ENCODE measurements around the gene FOXK2. TPM values are rescaled to one million over a fixed set of nuclear protein-coding genes. Genes with fewer than 3 reads are reported as not detected.
A peak's percentile ranks its signal among the peaks of the same experiment; 100 is the strongest.

Gene FOXK2
- total RNA-seq, 2 experiments from 2014 or later, result 49.3 to 60.8 TPM

- no peak overlapping the region for H3K4me3 Mint-ChIP-seq
- H3K27me3 Mint-ChIP-seq, result no peaks in the 10 kb centered on the region
- H3K27ac Mint-ChIP-seq, result no peak overlapping the region
- CTCF ChIA-PET, result no interaction called here
- H3K36me3 Mint-ChIP-seq, result peaks cover 37% of the 10 kb centered on the region
- intact Hi-C loops (cut with micrococcal nuclease), result no loop called here
- H3K9me3 Mint-ChIP-seq, result no peaks in the 10 kb centered on the region
- DNase-seq, result peak; percentile 22
- H3K4me1 Mint-ChIP-seq (ENCODE audit: low read depth), result peaks cover 19% of the 10 kb centered on the region
- POLR2A ChIA-PET, result no interaction called here
These were observed 79.0 kb downstream of the FOXK2 start for GRCh38 chr17:82598256-82599119.

GRCh38 chr17:82599674-82600661 is 80.4 kb downstream of the FOXK2 start:
- ChIA-PET POLR2A (no interaction called here), CTCF (no interaction called here)
- intact Hi-C loops (cut with micrococcal nuclease), result no loop called here
- Mint-ChIP-seq H3K9me3 (no peaks in the 10 kb centered on the region), H3K36me3 (peaks cover 36% of the 10 kb centered on the region), H3K4me1 (ENCODE audit: low read depth) (peaks cover 13% of the 10 kb centered on the region), H3K27ac (no peak overlapping the region), H3K27me3 (no peaks in the 10 kb centered on the region), H3K4me3 (no peak overlapping the region)
- no peak for DNase-seq

- intact Hi-C loops (cut with micrococcal nuclease), result no loop called here
- DNase-seq, result no peak
- Mint-ChIP-seq H3K4me3 (no peak overlapping the region), H3K9me3 (no peaks in the 10 kb centered on the region), H3K36me3 (peaks cover 36% of the 10 kb centered on the region), H3K27ac (no peak overlapping the region), H3K27me3 (no peaks in the 10 kb centered on the region), H3K4me1 (ENCODE audit: low read depth) (peaks cover 13% of the 10 kb centered on the region)
- POLR2A ChIA-PET, result no interaction called here
- CTCF ChIA-PET, result no interaction called here
These were observed 81.4 kb downstream of the FOXK2 start for GRCh38 chr17:82600731-82601446.

- Mint-ChIP-seq H3K4me3 (no peak overlapping the region), H3K9me3 (no peaks in the 10 kb centered on the region), H3K27ac (no peak overlapping the region), H3K36me3 (peaks cover 36% of the 10 kb centered on the region), H3K27me3 (no peaks in the 10 kb centered on the region), H3K4me1 (ENCODE audit: low read depth) (peaks cover 13% of the 10 kb centered on the region)
- POLR2A ChIA-PET, result no interaction called here
- CTCF ChIA-PET, result no interaction called here
- DNase-seq, result no peak
- intact Hi-C loops (cut with micrococcal nuclease), result no loop called here
These were observed 82.0 kb downstream of the FOXK2 start for GRCh38 chr17:82601447-82602000.

- H3K4me3 Mint-ChIP-seq, result no peak overlapping the region
- intact Hi-C loops (cut with micrococcal nuclease), result no loop called here
- ChIA-PET CTCF (no interaction called here), POLR2A (no interaction called here)
- H3K4me1 Mint-ChIP-seq (ENCODE audit: low read depth), result peaks cover 13% of the 10 kb centered on the region
- peaks cover 34% of the 10 kb centered on the region for H3K36me3 Mint-ChIP-seq
- H3K9me3 Mint-ChIP-seq, result no peaks in the 10 kb centered on the region
- no peak for DNase-seq
- H3K27me3 Mint-ChIP-seq, result no peaks in the 10 kb centered on the region
- H3K27ac Mint-ChIP-seq, result no peak overlapping the region
These were observed 83.0 kb downstream of the FOXK2 start for GRCh38 chr17:82602487-82602886.

- H3K27ac Mint-ChIP-seq, result no peak overlapping the region
- CTCF ChIA-PET, result interaction anchor here (0.9 kb wide), 1 partner anchor 397 kb away, joined by 3 read pairs; no protein-coding TSS in a partner anchor
- no peaks in the 10 kb centered on the region for H3K9me3 Mint-ChIP-seq
- intact Hi-C loops (cut with micrococcal nuclease), result no loop called here
- H3K36me3 Mint-ChIP-seq, result peaks cover 30% of the 10 kb centered on the region
- no peak overlapping the region for H3K4me3 Mint-ChIP-seq
- POLR2A ChIA-PET, result no interaction called here
- DNase-seq, result peak; percentile 24
- peaks cover 13% of the 10 kb centered on the region for H3K4me1 Mint-ChIP-seq (ENCODE audit: low read depth)
- no peaks in the 10 kb centered on the region for H3K27me3 Mint-ChIP-seq
These were observed 83.6 kb downstream of the FOXK2 start for GRCh38 chr17:82602986-82603710.

GRCh38 chr17:82603981-82604448 is 84.5 kb downstream of the FOXK2 start:
- H3K27ac Mint-ChIP-seq, result no peak overlapping the region
- peak; percentile 53 for DNase-seq
- H3K4me1 Mint-ChIP-seq (ENCODE audit: low read depth), result peaks cover 13% of the 10 kb centered on the region
- H3K4me3 Mint-ChIP-seq, result no peak overlapping the region
- H3K27me3 Mint-ChIP-seq, result no peaks in the 10 kb centered on the region
- H3K9me3 Mint-ChIP-seq, result no peaks in the 10 kb centered on the region
- ChIA-PET POLR2A (no interaction called here), CTCF (interaction anchor here (0.9 kb wide), 1 partner anchor 398 kb away, joined by 3 read pairs; no protein-coding TSS in a partner anchor)
- peaks cover 29% of the 10 kb centered on the region for H3K36me3 Mint-ChIP-seq
- intact Hi-C loops (cut with micrococcal nuclease), result no loop called here

- DNase-seq, result no peak
- ChIA-PET POLR2A (no interaction called here), CTCF (no interaction called here)
- Mint-ChIP-seq H3K4me1 (ENCODE audit: low read depth) (peaks cover 13% of the 10 kb centered on the region), H3K27me3 (no peaks in the 10 kb centered on the region), H3K4me3 (no peak overlapping the region), H3K9me3 (no peaks in the 10 kb centered on the region), H3K27ac (no peak overlapping the region), H3K36me3 (peaks cover 29% of the 10 kb centered on the region)
- intact Hi-C loops (cut with micrococcal nuclease), result no loop called here
These were observed 85.0 kb downstream of the FOXK2 start for GRCh38 chr17:82604532-82604931.

- no peaks in the 10 kb centered on the region for H3K9me3 Mint-ChIP-seq
- H3K4me1 Mint-ChIP-seq (ENCODE audit: low read depth), result peaks cover 13% of the 10 kb centered on the region
- peaks cover 28% of the 10 kb centered on the region for H3K36me3 Mint-ChIP-seq
- no peak for DNase-seq
- no peak overlapping the region for H3K4me3 Mint-ChIP-seq
- no peak overlapping the region for H3K27ac Mint-ChIP-seq
- ChIA-PET CTCF (no interaction called here), POLR2A (no interaction called here)
- intact Hi-C loops (cut with micrococcal nuclease), result no loop called here
- no peaks in the 10 kb centered on the region for H3K27me3 Mint-ChIP-seq
These were observed 86.5 kb downstream of the FOXK2 start for GRCh38 chr17:82605939-82606600.

GRCh38 chr17:82608816-82609215 is 89.3 kb downstream of the FOXK2 start:
- H3K36me3 Mint-ChIP-seq, result peaks cover 11% of the 10 kb centered on the region
- CTCF ChIA-PET, result no interaction called here
- H3K27ac Mint-ChIP-seq, result no peak overlapping the region

GRCh38 chr17:82609655-82610054 is 90.1 kb downstream of the FOXK2 start:
- no peaks in the 10 kb centered on the region for H3K9me3 Mint-ChIP-seq
- H3K4me3 Mint-ChIP-seq, result no peak overlapping the region
- no peak overlapping the region for H3K27ac Mint-ChIP-seq
- intact Hi-C loops (cut with micrococcal nuclease), result no loop called here
- H3K4me1 Mint-ChIP-seq (ENCODE audit: low read depth), result no peaks in the 10 kb centered on the region
- ChIA-PET CTCF (interaction anchor here (0.6 kb wide), 1 partner anchor 155 kb away, joined by 4 read pairs; no protein-coding TSS in a partner anchor), POLR2A (no interaction called here)
- no peaks in the 10 kb centered on the region for H3K27me3 Mint-ChIP-seq
- H3K36me3 Mint-ChIP-seq, result peaks cover 9% of the 10 kb centered on the region
- no peak for DNase-seq

More at GRCh38 chr17:82608816-82609215, 89.3 kb downstream of the FOXK2 start:
- H3K4me1 Mint-ChIP-seq (ENCODE audit: low read depth), result peaks cover 4% of the 10 kb centered on the region
- no peaks in the 10 kb centered on the region for H3K27me3 Mint-ChIP-seq
- no peak for DNase-seq
- H3K9me3 Mint-ChIP-seq, result no peaks in the 10 kb centered on the region
- POLR2A ChIA-PET, result no interaction called here
- no peak overlapping the region for H3K4me3 Mint-ChIP-seq
- intact Hi-C loops (cut with micrococcal nuclease), result no loop called here

All from activated CD4-positive, alpha-beta memory T cell treated with anti-CD3 and anti-CD28 coated beads for 36 hours (primary cell).